Testis (tissue), 3 donors: ENCODE results near the gene BABAM2. TPM values are rescaled to one million over a fixed set of nuclear protein-coding genes. Genes with fewer than 3 reads are reported as not detected.

ENCODE experiments used
- DNase-seq: peaks from one replicate; pipeline ENCODE4 v3.0.0-alpha.2; 2019
- H3K27ac ChIP-seq, 2 donors: fragments of 200-600 bp; sonication (generic); one replicate each; pipeline ENCODE4 v1.5.1; 2019
- H3K27me3 ChIP-seq: fragments of 200-600 bp; sonication (generic); one replicate; pipeline ENCODE4 v1.5.1; 2019
- H3K36me3 ChIP-seq: fragments of 200-600 bp; sonication (generic); one replicate; pipeline ENCODE4 v1.5.1; 2017; ENCODE audit warnings: low read depth; ENCODE audit errors: missing control alignments
- H3K4me1 ChIP-seq: fragments of 200-600 bp; sonication (generic); one replicate; pipeline ENCODE4 v1.5.1; 2019
- H3K4me3 ChIP-seq, 2 donors: fragments of 200-600 bp; sonication (generic); one replicate each; pipeline ENCODE4 v1.5.1; 2017 to 2019
- H3K9me3 ChIP-seq: fragments of 200-600 bp; sonication (generic); one replicate; pipeline ENCODE4 v1.5.1; 2017
- POLR2A ChIP-seq: fragments of 450-650 bp; IDR thresholded peaks from one replicate; pipeline ENCODE4 v1.6.1; 2017; ENCODE audit warnings: antibody characterized with exemption, mild to moderate bottlenecking, moderate library complexity
- WGBS, 2 donors: methylation state at CpG; one replicate each; pipeline ENCODE4 v1.1.5; 2018; 5-methylcytosine and 5-hydroxymethylcytosine counted together
- intact Hi-C: fragments of 100-400 bp; cut with DNase I; formaldehyde crosslinking; loops from one replicate; pipeline ENCODE4 v1.15.1; 2023; ENCODE audit warnings: low total_unique reads
- polyA plus RNA-seq: library from polyadenylated mRNA; stranded (reverse); fragments of 350-450 nt; fragmentation: Illumina TruSeq; extraction: RNeasy Lipid Tissue Mini Kit (QIAGEN cat#74804); gene quantifications from one replicate; pipeline ENCODE4 v1.2.3, GENCODE V29; 2014; ENCODE audit warnings: low read depth, low replicate concordance; ENCODE audit not compliant: insufficient read depth
- total RNA-seq, 2 donors: library from RNA; depleted of rRNA; stranded (reverse); fragments of >200 nt; gene quantifications; one replicate each; pipeline ENCODE4 v1.2.3, GENCODE V29; 2016
- TF ChIP-seq, protein P1 (sequence below), 3 experiments: fragments of 450-650 bp in 2 of 3; fragments of 200-600 bp in 1 of 3; sonication (generic) in 1 of 3; IDR thresholded peaks; one replicate each; pipeline ENCODE4 v1.5.1; 2016 to 2019; ENCODE audit warnings: antibody characterized with exemption in 3 of 3, mild to moderate bottlenecking in 2 of 3, moderate library complexity in 1 of 3

BABAM2 gene
- total and polyA plus RNA-seq, 3 donors from 2014 or later: 49.2 to 70.6 (median 59.1) TPM

DNA sequence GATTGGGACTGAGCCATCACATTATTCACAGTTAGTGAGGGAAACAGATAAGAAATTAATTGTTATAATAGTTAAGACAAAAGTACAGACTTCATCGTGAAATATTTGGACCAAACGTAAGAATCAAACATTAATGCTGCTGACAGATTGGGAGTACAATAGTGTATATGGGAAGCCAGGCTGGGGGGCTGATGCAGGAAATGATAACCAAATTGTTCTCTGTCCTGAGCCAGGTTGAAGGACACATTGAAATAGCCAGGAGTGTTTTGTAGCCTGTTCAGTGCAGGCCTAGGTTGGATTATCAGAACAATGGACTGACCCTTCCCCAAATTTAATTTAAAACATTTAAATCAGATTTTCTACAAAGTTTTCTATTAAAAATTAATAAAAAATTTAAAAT lies 203.2 kb downstream of the BABAM2 start:
- no peaks in the 10 kb centered on the region for H3K27me3 ChIP-seq
- peaks cover 7% of the 10 kb centered on the region for H3K4me1 ChIP-seq
- no peaks in the 10 kb centered on the region for H3K36me3 ChIP-seq
- 60 to 67% methylated on average over 2 of the region's 2 CpGs for WGBS, 2 donors
- intact Hi-C loops: no loop called here
- H3K4me3 ChIP-seq: no peak overlapping the region
- no peak overlapping the region for H3K27ac ChIP-seq
- H3K9me3 ChIP-seq: no peaks in the 10 kb centered on the region
- no peak for DNase-seq
- no peak for TF ChIP-seq POLR2A
- TF ChIP-seq, protein P1, sequence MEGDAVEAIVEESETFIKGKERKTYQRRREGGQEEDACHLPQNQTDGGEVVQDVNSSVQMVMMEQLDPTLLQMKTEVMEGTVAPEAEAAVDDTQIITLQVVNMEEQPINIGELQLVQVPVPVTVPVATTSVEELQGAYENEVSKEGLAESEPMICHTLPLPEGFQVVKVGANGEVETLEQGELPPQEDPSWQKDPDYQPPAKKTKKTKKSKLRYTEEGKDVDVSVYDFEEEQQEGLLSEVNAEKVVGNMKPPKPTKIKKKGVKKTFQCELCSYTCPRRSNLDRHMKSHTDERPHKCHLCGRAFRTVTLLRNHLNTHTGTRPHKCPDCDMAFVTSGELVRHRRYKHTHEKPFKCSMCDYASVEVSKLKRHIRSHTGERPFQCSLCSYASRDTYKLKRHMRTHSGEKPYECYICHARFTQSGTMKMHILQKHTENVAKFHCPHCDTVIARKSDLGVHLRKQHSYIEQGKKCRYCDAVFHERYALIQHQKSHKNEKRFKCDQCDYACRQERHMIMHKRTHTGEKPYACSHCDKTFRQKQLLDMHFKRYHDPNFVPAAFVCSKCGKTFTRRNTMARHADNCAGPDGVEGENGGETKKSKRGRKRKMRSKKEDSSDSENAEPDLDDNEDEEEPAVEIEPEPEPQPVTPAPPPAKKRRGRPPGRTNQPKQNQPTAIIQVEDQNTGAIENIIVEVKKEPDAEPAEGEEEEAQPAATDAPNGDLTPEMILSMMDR (IDR thresholded peaks at IDR 0.05): no peak

DNA sequence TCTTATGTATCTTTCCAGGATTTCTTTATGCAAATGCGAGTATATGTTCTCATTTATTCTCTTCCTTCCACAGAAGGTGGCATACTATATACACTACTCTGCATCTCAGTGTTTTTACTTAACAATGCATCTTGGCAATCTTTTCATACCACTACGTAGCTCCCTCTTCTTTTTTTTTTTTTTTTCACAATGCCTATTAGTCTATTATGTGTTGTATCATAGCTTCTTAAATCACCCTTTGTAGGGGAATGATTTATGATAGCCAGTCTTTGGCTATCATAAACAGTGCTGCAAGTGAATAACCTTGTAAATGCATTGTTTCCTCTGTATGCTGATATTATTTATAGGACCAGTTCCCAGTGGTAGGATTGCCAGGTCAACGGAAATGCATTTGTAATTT lies 204.2 kb downstream of the BABAM2 start:
- no peaks in the 10 kb centered on the region for H3K9me3 ChIP-seq
- intact Hi-C loops: no loop called here
- 79 to 92% methylated on average over 3 of the region's 3 CpGs for WGBS, 2 donors
- peaks cover 7% of the 10 kb centered on the region for H3K4me1 ChIP-seq
- no peak for DNase-seq
- H3K4me3 ChIP-seq: no peak overlapping the region
- no peaks in the 10 kb centered on the region for H3K27me3 ChIP-seq
- TF ChIP-seq, protein P1 (IDR thresholded peaks at IDR 0.05): no peak
- no peak for TF ChIP-seq POLR2A
- no peak overlapping the region for H3K27ac ChIP-seq
- no peaks in the 10 kb centered on the region for H3K36me3 ChIP-seq

DNA sequence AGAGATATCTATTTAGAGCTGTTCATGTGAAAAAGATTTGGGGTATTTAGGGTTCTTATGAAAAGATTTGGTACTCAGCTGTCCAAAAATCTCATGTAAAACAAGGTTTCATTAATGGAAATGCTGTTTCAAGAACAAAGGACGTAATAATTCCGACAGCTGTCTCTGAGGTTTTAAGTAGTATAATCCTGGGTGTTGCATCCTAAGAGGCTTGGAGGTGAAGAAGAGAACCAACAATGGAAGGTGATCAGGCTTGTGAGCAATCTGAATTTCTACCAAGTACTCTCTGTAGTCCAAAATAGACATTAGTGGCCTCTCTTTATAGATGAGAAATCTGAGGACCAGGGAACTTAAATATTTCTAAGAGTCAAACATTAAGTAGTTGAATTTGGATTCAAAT lies 205.1 kb downstream of the BABAM2 start:
- Histone ChIP-seq H3K27me3 (no peaks in the 10 kb centered on the region), H3K4me3 (no peak overlapping the region), H3K36me3 (no peaks in the 10 kb centered on the region), H3K9me3 (no peaks in the 10 kb centered on the region), H3K27ac (no peak overlapping the region), H3K4me1 (peaks cover 7% of the 10 kb centered on the region)
- WGBS, 2 donors: 96 to 97% methylated on average over 2 of the region's 2 CpGs
- intact Hi-C loops: no loop called here
- DNase-seq: no peak
- TF ChIP-seq, protein P1 (IDR thresholded peaks at IDR 0.05): no peak
- no peak for TF ChIP-seq POLR2A

DNA sequence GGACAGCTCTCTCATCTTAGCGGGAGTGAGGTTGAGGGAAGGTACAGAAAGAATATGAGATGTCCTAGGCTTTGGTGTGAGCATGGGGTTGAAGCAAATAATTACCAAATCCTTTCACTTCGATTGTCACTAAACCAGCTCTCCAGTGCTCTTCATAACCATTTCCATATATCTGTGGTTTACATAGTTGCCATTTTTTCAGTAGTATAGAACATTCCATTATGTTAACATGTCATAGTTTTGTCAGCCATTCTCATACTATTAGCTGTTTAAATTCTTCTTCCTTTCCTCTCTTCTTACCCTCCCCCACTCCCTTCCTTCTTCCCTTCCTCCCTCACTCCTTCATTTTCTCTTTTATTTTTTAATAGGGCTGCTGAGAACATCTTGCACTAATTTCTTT lies 205.9 kb downstream of the BABAM2 start:
- no peak for DNase-seq
- intact Hi-C loops: no loop called here
- WGBS, 2 donors: 94 to 98% methylated on average over 2 of the region's 2 CpGs
- Histone ChIP-seq H3K27ac (peak overlapping the region in 1 of 2 donors; percentile 47), H3K4me3 (no peak overlapping the region), H3K36me3 (no peaks in the 10 kb centered on the region), H3K27me3 (no peaks in the 10 kb centered on the region), H3K4me1 (peaks cover 7% of the 10 kb centered on the region), H3K9me3 (no peaks in the 10 kb centered on the region)
- TF ChIP-seq, protein P1 (IDR thresholded peaks at IDR 0.05): no peak
- TF ChIP-seq POLR2A: no peak

DNA sequence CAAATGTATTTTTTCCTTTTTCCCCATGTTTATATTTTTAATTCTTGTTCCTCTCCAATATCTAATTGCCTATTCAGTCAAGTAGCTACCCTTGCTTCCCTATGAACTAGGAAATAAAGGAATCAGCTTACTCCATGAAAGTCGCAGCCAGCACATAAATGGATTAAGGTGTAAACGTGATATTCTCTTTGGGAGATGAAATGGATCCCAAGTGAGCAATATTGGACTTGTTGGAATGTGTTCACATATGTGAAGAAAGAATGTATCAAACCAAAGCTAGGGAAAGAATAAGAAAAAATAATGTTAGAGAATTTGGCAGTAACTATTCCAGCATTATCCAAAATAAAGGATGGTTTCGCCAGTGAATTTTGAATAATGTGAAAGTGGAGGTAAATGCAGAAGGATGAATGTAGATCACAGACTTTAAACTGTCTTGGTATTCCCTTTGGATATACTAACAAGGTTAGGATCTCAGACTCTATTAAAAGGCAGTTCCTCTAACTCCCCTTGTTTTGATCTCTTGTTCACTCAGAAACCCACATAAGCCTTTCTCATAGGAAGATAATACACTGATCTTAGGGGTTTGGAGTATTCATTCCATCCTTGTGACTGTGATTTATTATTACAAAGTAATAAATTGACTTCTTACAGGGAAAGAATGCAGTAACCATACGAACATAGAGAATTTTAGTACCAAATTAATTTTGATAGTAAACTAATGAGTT lies 208.1 kb downstream of the BABAM2 start:
- Histone ChIP-seq H3K27me3 (no peaks in the 10 kb centered on the region), H3K36me3 (no peaks in the 10 kb centered on the region), H3K4me3 (no peak overlapping the region), H3K4me1 (peaks cover 7% of the 10 kb centered on the region), H3K9me3 (no peaks in the 10 kb centered on the region), H3K27ac (no peak overlapping the region)
- intact Hi-C loops: no loop called here
- TF ChIP-seq, protein P1 (IDR thresholded peaks at IDR 0.05): no peak
- TF ChIP-seq POLR2A: no peak
- 82 to 86% methylated on average over 4 of the region's 4 CpGs for WGBS, 2 donors
- DNase-seq: no peak
